ENCODE data around the gene ADGRF4. TPM values are rescaled to one million over a fixed set of nuclear protein-coding genes. Genes with fewer than 3 reads are reported as not detected.

The ADGRF4 gene
- total and polyA plus RNA-seq, 2 of the 8 experiments (the other 6 are each of a cell fraction or from before 2014, with no cell fraction given), result 0.02 TPM; not detected in 1

GRCh38 chr6:47769982-47770381 lies 71.6 kb downstream of the ADGRF4 start:
- Histone ChIP-seq H3K4me2 (ENCODE audit: insufficient read depth in 1 of 2, low read depth in 2 of 2, low read length in 2 of 2) (no peak overlapping the region), H3K4me3 (ENCODE audit: extremely low read depth in 1 of 4, insufficient read depth in 2 of 4, low read depth in 3 of 4, low read length in 4 of 4) (no peak overlapping the region), H3K4me1 (replicated peaks in 1 of 4; ENCODE audit: control insufficient read depth in 3 of 4, insufficient read depth in 4 of 4, low read length in 3 of 4) (no peaks in the 10 kb centered on the region), H3K79me1 (ENCODE audit: low read depth, low read length) (no peaks in the 10 kb centered on the region), H3K79me2 (ENCODE audit: control insufficient read depth in 1 of 2, insufficient read depth in 2 of 2, low read length in 2 of 2) (no peaks in the 10 kb centered on the region), H3K27me3 (replicated peaks in 1 of 4; ENCODE audit: control insufficient read depth in 3 of 4, extremely low read depth in 1 of 4, insufficient read depth in 3 of 4, low read length in 3 of 4) (peaks cover 0 to 1% (median 0%) of the 10 kb centered on the region in 4 experiments; a peak in 1 of 7 replicates), H3K27ac (ENCODE audit: low read depth, low read length) (no peak overlapping the region), H2AFZ (ENCODE audit: low read length) (no peak overlapping the region), H3K36me3 (ENCODE audit: control insufficient read depth in 2 of 4, insufficient read depth in 4 of 4, low read length in 3 of 4) (no peaks in the 10 kb centered on the region), H2AK5ac (ENCODE audit: low read depth, low read length) (no peak overlapping the region), H2BK120ac (replicated peaks; ENCODE audit: low read depth, low read length) (no peak overlapping the region), H3K9ac (replicated peaks in 1 of 4; ENCODE audit: extremely low read depth in 1 of 4, low read depth in 3 of 4, low read length in 3 of 4) (no peak overlapping the region), H3K23ac (ENCODE audit: insufficient read length) (no peak overlapping the region), H3K14ac (ENCODE audit: insufficient read length) (no peak overlapping the region), H2BK15ac (ENCODE audit: low read length) (no peak overlapping the region), H4K8ac (ENCODE audit: extremely low read depth, insufficient read depth, low read length) (no peak overlapping the region), H2BK12ac (ENCODE audit: low read depth, low read length) (no peak overlapping the region), H3K18ac (ENCODE audit: extremely low read depth, low read length) (no peak overlapping the region), H3K4ac (replicated peaks; ENCODE audit: insufficient read length, low read depth, low read length) (no peak overlapping the region), H2BK20ac (ENCODE audit: low read length) (no peak overlapping the region), H4K91ac (replicated peaks; ENCODE audit: insufficient read length, low read length) (no peak overlapping the region), H3K9me3 (ENCODE audit: insufficient read depth in 2 of 2, low read depth in 1 of 2, low read length in 1 of 2) (no peaks in the 10 kb centered on the region), H2BK5ac (ENCODE audit: low read depth, low read length) (no peak overlapping the region), H4K5ac (ENCODE audit: insufficient read length, low read depth, low read length) (no peak overlapping the region), H3K23me2 (ENCODE audit: low read depth, low read length) (no peaks in the 10 kb centered on the region), H3K56ac (replicated peaks; ENCODE audit: insufficient read length, low read depth, low read length) (no peak overlapping the region), H4K20me1 (replicated peaks in 1 of 2; ENCODE audit: control insufficient read depth in 1 of 2, insufficient read depth in 2 of 2, low read length in 2 of 2) (no peaks in the 10 kb centered on the region)
- POLR2A ChIA-PET (ENCODE audit: partially characterized antibody), result no interaction called here
- DNase-seq (ENCODE audit: low read depth in 1 of 2, low spot score in 2 of 2) (no peak), FAIRE-seq (no peak)
- CTCF ChIA-PET (ENCODE audit: partially characterized antibody), result interaction anchor here (1.3 kb wide), 1 partner anchor 10 kb away, joined by 3 read pairs; no protein-coding TSS in a partner anchor
- no peak for TF ChIP-seq YY1 (IDR thresholded peaks at IDR 0.05; ENCODE audit: low read depth, low read length)
- TF ChIP-seq SP2 (IDR thresholded peaks at IDR 0.05; ENCODE audit: low read length), result no peak
- no peak for TF ChIP-seq SAP30 (IDR thresholded peaks at IDR 0.05; ENCODE audit: insufficient read depth, insufficient replicate concordance, low read length)
- TF ChIP-seq RFX5 (IDR thresholded peaks at IDR 0.05; ENCODE audit: borderline replicate concordance, low read depth, low read length), result no peak
- TF ChIP-seq TAF1 (IDR thresholded peaks at IDR 0.05; ENCODE audit: low read depth, low read length), result no peak
- no peak for TF ChIP-seq ATF2 (IDR thresholded peaks at IDR 0.05; ENCODE audit: low read length)
- no peak for TF ChIP-seq HDAC6 (IDR thresholded peaks at IDR 0.05; ENCODE audit: low read depth, low read length)
- TF ChIP-seq BCL11A (IDR thresholded peaks at IDR 0.05; ENCODE audit: low read depth in 2 of 2, low read length in 2 of 2), result no peak
- no peak for TF ChIP-seq SIRT6 (IDR thresholded peaks at IDR 0.05; ENCODE audit: low read length)
- no peak for TF ChIP-seq SIN3A (conservative IDR thresholded peaks at IDR 0.05 in 1 of 2, IDR thresholded peaks at IDR 0.05 in 1 of 2; ENCODE audit: low read depth in 1 of 2, low read length in 2 of 2)
- TF ChIP-seq CBX8 (IDR thresholded peaks at IDR 0.05; ENCODE audit: borderline replicate concordance, low read depth, low read length), result no peak
- no peak for TF ChIP-seq ASH2L (IDR thresholded peaks at IDR 0.05; ENCODE audit: low read length)
- TF ChIP-seq RBBP5 (IDR thresholded peaks at IDR 0.05; ENCODE audit: borderline replicate concordance, low read depth, low read length), result no peak
- no peak for TF ChIP-seq SIX5 (IDR thresholded peaks at IDR 0.05; ENCODE audit: low read depth, low read length)
- TF ChIP-seq CBX5 (IDR thresholded peaks at IDR 0.05; ENCODE audit: low read depth, low read length), result no peak

Data from H1 (cell line).